ENCODE results near the gene NLRP5.

DNA sequence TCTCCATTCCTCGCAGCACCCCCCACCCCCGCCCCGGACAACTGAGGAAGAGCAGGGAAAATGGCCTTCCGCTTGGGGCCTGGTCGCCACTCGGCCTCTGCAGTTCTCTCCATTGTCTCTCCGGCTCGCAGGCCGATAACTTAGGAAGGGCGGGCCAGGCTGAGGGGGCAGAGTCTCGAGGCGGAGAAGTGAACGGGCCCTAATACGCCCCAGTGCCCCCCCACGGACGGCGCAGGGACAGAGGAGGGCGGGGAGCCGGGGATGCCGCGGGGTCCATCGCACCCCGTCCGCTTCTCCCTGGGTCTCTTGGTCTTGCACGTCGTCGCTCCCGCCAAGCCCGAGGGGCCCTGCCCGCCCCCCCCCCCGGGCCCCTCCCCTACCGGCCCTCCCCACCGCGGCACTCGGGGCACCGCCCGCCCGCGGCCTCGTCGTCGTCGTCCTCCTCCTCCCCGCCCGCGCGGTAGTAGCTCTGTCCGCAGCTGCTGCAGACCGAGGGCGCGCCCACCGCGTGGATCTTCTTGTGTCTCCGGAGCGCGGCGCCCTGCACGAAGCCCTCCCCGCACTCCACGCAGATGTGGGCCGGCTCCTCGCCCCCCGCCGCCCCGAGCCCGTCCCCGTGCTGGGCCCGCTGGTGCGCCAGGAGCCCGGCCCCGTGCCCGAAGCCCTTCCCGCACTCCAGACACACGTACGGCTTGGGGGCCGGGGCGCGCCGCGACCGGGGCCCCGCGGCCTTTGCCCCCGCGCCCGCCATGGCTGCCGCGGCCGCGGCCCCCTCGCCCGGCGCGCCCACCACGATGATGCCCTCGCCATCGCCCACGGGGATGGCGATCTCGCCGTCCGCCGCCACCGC is 101.3 kb downstream of the NLRP5 start:
- no peak for TF ChIP-seq POLR2A (IDR thresholded peaks at IDR 0.05; ENCODE audit: low read depth, low read length)
- TF ChIP-seq, protein P1, sequence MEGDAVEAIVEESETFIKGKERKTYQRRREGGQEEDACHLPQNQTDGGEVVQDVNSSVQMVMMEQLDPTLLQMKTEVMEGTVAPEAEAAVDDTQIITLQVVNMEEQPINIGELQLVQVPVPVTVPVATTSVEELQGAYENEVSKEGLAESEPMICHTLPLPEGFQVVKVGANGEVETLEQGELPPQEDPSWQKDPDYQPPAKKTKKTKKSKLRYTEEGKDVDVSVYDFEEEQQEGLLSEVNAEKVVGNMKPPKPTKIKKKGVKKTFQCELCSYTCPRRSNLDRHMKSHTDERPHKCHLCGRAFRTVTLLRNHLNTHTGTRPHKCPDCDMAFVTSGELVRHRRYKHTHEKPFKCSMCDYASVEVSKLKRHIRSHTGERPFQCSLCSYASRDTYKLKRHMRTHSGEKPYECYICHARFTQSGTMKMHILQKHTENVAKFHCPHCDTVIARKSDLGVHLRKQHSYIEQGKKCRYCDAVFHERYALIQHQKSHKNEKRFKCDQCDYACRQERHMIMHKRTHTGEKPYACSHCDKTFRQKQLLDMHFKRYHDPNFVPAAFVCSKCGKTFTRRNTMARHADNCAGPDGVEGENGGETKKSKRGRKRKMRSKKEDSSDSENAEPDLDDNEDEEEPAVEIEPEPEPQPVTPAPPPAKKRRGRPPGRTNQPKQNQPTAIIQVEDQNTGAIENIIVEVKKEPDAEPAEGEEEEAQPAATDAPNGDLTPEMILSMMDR (conservative IDR thresholded peaks at IDR 0.05; ENCODE audit: low read depth, low read length) = no peak
- TF ChIP-seq RAD21 (IDR thresholded peaks at IDR 0.05; ENCODE audit: low read length) = no peak
- TF ChIP-seq CEBPB (IDR thresholded peaks at IDR 0.05; ENCODE audit: low read depth, low read length) = no peak
- TF ChIP-seq, protein P2, sequence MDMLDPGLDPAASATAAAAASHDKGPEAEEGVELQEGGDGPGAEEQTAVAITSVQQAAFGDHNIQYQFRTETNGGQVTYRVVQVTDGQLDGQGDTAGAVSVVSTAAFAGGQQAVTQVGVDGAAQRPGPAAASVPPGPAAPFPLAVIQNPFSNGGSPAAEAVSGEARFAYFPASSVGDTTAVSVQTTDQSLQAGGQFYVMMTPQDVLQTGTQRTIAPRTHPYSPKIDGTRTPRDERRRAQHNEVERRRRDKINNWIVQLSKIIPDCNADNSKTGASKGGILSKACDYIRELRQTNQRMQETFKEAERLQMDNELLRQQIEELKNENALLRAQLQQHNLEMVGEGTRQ (IDR thresholded peaks at IDR 0.05; ENCODE audit: low read depth, low read length) = no peak
